GM23338 (cell line): ENCODE measurements around the gene DOCK1. TPM values are rescaled to one million over a fixed set of nuclear protein-coding genes. Genes with fewer than 3 reads are reported as not detected.
A peak's percentile ranks its signal among the peaks of the same experiment; 100 is the strongest.

ENCODE experiments used
- ATAC-seq: fragments of 200-7000 bp; cut with Tn5 transposase; 3 replicates; pipeline ENCODE4 v1.9.1; 2020
- DNase-seq: peaks from one replicate; pipeline ENCODE4 v3.0.0-alpha.2; 2015; ENCODE audit warnings: low spot score
- H2AFZ ChIP-seq: fragments of 200-600 bp; sonication (generic); 2 replicates; pipeline ENCODE4 v1.8.0; 2016; ENCODE audit warnings: antibody characterized with exemption, mild to moderate bottlenecking, moderate library complexity
- H3F3A ChIP-seq: fragments of 200-600 bp; sonication (generic); replicated peaks from 2 replicates; pipeline ENCODE4 v1.8.0; 2017; ENCODE audit warnings: antibody characterized with exemption, mixed run types, low read depth
- H3K27ac ChIP-seq: fragments of 200-600 bp; sonication (generic); 2 replicates; pipeline ENCODE4 v1.6.1; 2016; ENCODE audit warnings: low read depth
- H3K27me3 ChIP-seq: fragments of 200-600 bp; sonication (generic); 2 replicates; pipeline ENCODE4 v1.8.0; 2016; ENCODE audit warnings: mild to moderate bottlenecking, mixed run types, moderate library complexity; ENCODE audit not compliant: insufficient read depth
- H3K36me3 ChIP-seq: fragments of 200-600 bp; sonication (generic); 2 replicates; pipeline ENCODE4 v1.8.0; 2016; ENCODE audit warnings: mild to moderate bottlenecking; ENCODE audit not compliant: insufficient read depth
- H3K4me1 ChIP-seq: fragments of 200-600 bp; sonication (generic); 2 replicates; pipeline ENCODE4 v1.8.0; 2016; ENCODE audit warnings: mild to moderate bottlenecking, moderate library complexity; ENCODE audit not compliant: insufficient read depth
- H3K4me2 ChIP-seq: fragments of 200-600 bp; sonication (generic); 2 replicates; pipeline ENCODE4 v1.7.1; 2017; ENCODE audit warnings: mixed run types
- H3K4me3 ChIP-seq: fragments of 200-600 bp; sonication (generic); 2 replicates; pipeline ENCODE4 v1.6.1; 2016; ENCODE audit warnings: mixed run types
- H3K79me2 ChIP-seq: fragments of 200-600 bp; sonication (generic); replicated peaks from 2 replicates; pipeline ENCODE4 v1.8.0; 2017; ENCODE audit warnings: mild to moderate bottlenecking; ENCODE audit not compliant: insufficient read depth
- H3K9me2 ChIP-seq: fragments of 200-600 bp; sonication (generic); 2 replicates; pipeline ENCODE4 v1.8.0; 2017; ENCODE audit not compliant: insufficient read depth
- H4K20me1 ChIP-seq: fragments of 200-600 bp; sonication (generic); replicated peaks from 2 replicates; pipeline ENCODE4 v1.8.0; 2017; ENCODE audit warnings: mild to moderate bottlenecking; ENCODE audit not compliant: insufficient read depth
- H3K27ac Mint-ChIP-seq: 2 replicates; pipeline ENCODE4 v1.8.0; 2020; ENCODE audit warnings: inconsistent platforms, mild to moderate bottlenecking, moderate library complexity, mixed read lengths
- H3K27me3 Mint-ChIP-seq: 3 replicates; pipeline ENCODE4 v1.8.0; 2022; ENCODE audit warnings: low read depth, mild to moderate bottlenecking, moderate library complexity, mixed read lengths, inconsistent platforms; ENCODE audit not compliant: insufficient read depth, poor library complexity
- H3K36me3 Mint-ChIP-seq: 3 replicates; pipeline ENCODE4 v1.8.0; 2021; ENCODE audit warnings: low read depth, mild to moderate bottlenecking, inconsistent platforms, moderate library complexity, mixed read lengths
- H3K4me1 Mint-ChIP-seq: 3 replicates; pipeline ENCODE4 v1.8.0; 2020; ENCODE audit warnings: mild to moderate bottlenecking, inconsistent platforms, mixed read lengths
- H3K4me3 Mint-ChIP-seq: 3 replicates; pipeline ENCODE4 v1.8.0; 2021; ENCODE audit warnings: moderate library complexity, mild to moderate bottlenecking, inconsistent platforms, mixed read lengths
- H3K9me3 Mint-ChIP-seq: 3 replicates; pipeline ENCODE4 v1.8.0; 2020; ENCODE audit warnings: moderate library complexity, mild to moderate bottlenecking, inconsistent platforms, mixed read lengths
- EZH2 ChIP-seq: fragments of 200-600 bp; sonication (generic); IDR thresholded peaks from one replicate; pipeline ENCODE4 v1.8.0; 2017; ENCODE audit warnings: antibody characterized with exemption, mild to moderate bottlenecking, low read depth; ENCODE audit not compliant: unreplicated experiment
- EZH2phosphoT487 ChIP-seq: fragments of 200-600 bp; sonication (generic); IDR thresholded peaks from one replicate; pipeline ENCODE4 v1.8.1; 2018; ENCODE audit warnings: antibody characterized with exemption; ENCODE audit not compliant: unreplicated experiment
- NANOG ChIP-seq: IDR thresholded peaks from 2 replicates; pipeline ENCODE4 v1.6.1; 2016; ENCODE audit warnings: antibody characterized with exemption, borderline replicate concordance
- STAT1 ChIP-seq: IDR thresholded peaks from one replicate; pipeline ENCODE4 v1.6.1; 2016; ENCODE audit warnings: antibody characterized with exemption; ENCODE audit not compliant: unreplicated experiment
- ZNF114 ChIP-seq: fragments of 250-450 bp; sonication (Bioruptor Pico); IDR thresholded peaks from 2 replicates; pipeline ENCODE4 v1.5.0; 2020; ENCODE audit warnings: mild to moderate bottlenecking, moderate library complexity
- ZNF331 ChIP-seq: fragments of 250-450 bp; sonication (Bioruptor Pico); IDR thresholded peaks from 2 replicates; pipeline ENCODE4 v1.5.0; 2020; ENCODE audit warnings: low read depth, mild to moderate bottlenecking, moderate library complexity
- polyA plus RNA-seq: library from polyadenylated mRNA; unstranded; fragments of >200 nt; fragmentation: Nextera tagmentation; extraction: Ambion mirVana; gene quantifications from 2 replicates; pipeline ENCODE4 v1.2.1, GENCODE V29; 2016
- total RNA-seq: library from RNA; depleted of rRNA; stranded (reverse); fragments of >200 nt; shearing (Covaris generic); gene quantifications from 2 replicates; pipeline ENCODE4 v1.2.3, GENCODE V29; 2014
- TF ChIP-seq, protein P1 (sequence below): IDR thresholded peaks from 2 replicates; pipeline ENCODE4 v1.6.1; 2016; ENCODE audit warnings: antibody characterized with exemption
- TF ChIP-seq, protein P2 (sequence below): IDR thresholded peaks from one replicate; pipeline ENCODE4 v1.6.1; 2018; ENCODE audit warnings: antibody characterized with exemption; ENCODE audit not compliant: unreplicated experiment

DOCK1 gene
- total and polyA plus RNA-seq, 2 experiments from 2014 or later = 13.2 to 55.3 TPM

DNA sequence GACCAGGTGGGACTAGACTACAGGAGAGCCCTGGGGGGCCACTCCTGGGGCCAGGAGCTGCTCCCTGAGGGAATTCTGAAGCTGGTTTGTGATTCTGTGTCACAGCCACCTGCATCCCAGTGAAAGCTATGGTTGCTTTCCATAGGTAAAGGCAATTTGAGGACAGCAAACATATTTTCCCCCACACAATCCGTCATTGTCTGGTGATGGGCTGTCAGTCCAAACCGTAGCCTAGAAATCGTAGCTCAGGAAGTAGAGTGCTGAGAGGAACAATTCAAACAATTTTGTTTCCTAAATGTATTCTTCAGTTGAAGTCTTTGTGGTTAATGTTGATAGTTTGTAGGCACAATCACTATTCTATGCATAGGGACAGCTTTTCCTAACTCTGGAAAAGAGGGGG is 397.1 kb downstream of the DOCK1 start:
- Mint-ChIP-seq H3K9me3 (no peaks in the 10 kb centered on the region), H3K4me1 (peaks cover 19% of the 10 kb centered on the region), H3K27me3 (peaks cover 5% of the 10 kb centered on the region), H3K4me3 (no peak overlapping the region), H3K27ac (no peak overlapping the region), H3K36me3 (no peaks in the 10 kb centered on the region)
- H3K9me2 ChIP-seq = no peaks in the 10 kb centered on the region
- no peaks in the 10 kb centered on the region for H3F3A ChIP-seq
- H3K36me3 ChIP-seq = no peaks in the 10 kb centered on the region
- no peaks in the 10 kb centered on the region for H3K79me2 ChIP-seq
- DNase-seq (no peak), ATAC-seq (no peak)
- H2AFZ ChIP-seq = no peak overlapping the region
- H3K27ac ChIP-seq = no peak overlapping the region
- TF ChIP-seq, protein P1, sequence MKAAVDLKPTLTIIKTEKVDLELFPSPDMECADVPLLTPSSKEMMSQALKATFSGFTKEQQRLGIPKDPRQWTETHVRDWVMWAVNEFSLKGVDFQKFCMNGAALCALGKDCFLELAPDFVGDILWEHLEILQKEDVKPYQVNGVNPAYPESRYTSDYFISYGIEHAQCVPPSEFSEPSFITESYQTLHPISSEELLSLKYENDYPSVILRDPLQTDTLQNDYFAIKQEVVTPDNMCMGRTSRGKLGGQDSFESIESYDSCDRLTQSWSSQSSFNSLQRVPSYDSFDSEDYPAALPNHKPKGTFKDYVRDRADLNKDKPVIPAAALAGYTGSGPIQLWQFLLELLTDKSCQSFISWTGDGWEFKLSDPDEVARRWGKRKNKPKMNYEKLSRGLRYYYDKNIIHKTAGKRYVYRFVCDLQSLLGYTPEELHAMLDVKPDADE = no peak
- TF ChIP-seq NANOG (no peak), STAT1 (no peak), ZNF114 (CRISPR knock-in tag) (no peak), ZNF331 (CRISPR knock-in tag) (no peak), EZH2phosphoT487 (no peak)
- TF ChIP-seq, protein P2, sequence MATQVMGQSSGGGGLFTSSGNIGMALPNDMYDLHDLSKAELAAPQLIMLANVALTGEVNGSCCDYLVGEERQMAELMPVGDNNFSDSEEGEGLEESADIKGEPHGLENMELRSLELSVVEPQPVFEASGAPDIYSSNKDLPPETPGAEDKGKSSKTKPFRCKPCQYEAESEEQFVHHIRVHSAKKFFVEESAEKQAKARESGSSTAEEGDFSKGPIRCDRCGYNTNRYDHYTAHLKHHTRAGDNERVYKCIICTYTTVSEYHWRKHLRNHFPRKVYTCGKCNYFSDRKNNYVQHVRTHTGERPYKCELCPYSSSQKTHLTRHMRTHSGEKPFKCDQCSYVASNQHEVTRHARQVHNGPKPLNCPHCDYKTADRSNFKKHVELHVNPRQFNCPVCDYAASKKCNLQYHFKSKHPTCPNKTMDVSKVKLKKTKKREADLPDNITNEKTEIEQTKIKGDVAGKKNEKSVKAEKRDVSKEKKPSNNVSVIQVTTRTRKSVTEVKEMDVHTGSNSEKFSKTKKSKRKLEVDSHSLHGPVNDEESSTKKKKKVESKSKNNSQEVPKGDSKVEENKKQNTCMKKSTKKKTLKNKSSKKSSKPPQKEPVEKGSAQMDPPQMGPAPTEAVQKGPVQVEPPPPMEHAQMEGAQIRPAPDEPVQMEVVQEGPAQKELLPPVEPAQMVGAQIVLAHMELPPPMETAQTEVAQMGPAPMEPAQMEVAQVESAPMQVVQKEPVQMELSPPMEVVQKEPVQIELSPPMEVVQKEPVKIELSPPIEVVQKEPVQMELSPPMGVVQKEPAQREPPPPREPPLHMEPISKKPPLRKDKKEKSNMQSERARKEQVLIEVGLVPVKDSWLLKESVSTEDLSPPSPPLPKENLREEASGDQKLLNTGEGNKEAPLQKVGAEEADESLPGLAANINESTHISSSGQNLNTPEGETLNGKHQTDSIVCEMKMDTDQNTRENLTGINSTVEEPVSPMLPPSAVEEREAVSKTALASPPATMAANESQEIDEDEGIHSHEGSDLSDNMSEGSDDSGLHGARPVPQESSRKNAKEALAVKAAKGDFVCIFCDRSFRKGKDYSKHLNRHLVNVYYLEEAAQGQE = no peak
- H3K4me3 ChIP-seq = no peak overlapping the region
- no peak overlapping the region for H3K4me2 ChIP-seq
- H3K27me3 ChIP-seq = no peaks in the 10 kb centered on the region
- H4K20me1 ChIP-seq = no peaks in the 10 kb centered on the region
- H3K4me1 ChIP-seq = no peaks in the 10 kb centered on the region

DNA sequence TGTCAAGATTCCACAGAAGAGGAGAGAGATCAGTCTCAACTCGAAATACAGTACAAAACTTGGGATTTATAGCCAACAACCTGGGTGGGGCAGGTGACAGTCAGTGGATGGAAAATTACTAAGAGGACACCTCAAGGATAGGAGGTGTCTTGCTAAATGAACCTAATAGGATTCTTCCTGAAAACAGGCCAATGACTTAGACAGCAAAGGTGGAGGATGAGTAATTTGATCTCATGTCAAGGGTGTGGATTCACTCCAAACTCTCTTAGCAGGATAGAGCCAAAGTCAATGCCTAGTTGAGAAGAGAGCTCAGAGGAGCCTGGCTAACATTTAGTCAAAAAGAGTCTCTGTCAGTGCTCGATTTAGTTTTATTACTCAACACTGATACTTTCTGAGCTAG is 397.9 kb downstream of the DOCK1 start:
- Histone ChIP-seq H3K36me3 (no peaks in the 10 kb centered on the region), H3K4me2 (no peak overlapping the region)
- ATAC-seq = peak; percentile 30
- TF ChIP-seq, protein P2 = no peak
- TF ChIP-seq, protein P1 = no peak
- no peak for TF ChIP-seq EZH2

More for the DNA sequence above, 397.9 kb downstream of the DOCK1 start:
- no peak overlapping the region for H3K4me3 ChIP-seq
- no peak overlapping the region for H3K4me3 Mint-ChIP-seq
- H3K9me2 ChIP-seq = no peaks in the 10 kb centered on the region
- H3K27ac ChIP-seq = no peak overlapping the region
- H3K79me2 ChIP-seq = no peaks in the 10 kb centered on the region
- H3K4me1 Mint-ChIP-seq = peaks cover 19% of the 10 kb centered on the region
- H3K27me3 ChIP-seq = no peaks in the 10 kb centered on the region
- no peaks in the 10 kb centered on the region for H3K36me3 Mint-ChIP-seq
- H3K27ac Mint-ChIP-seq = no peak overlapping the region
- no peaks in the 10 kb centered on the region for H3F3A ChIP-seq
- no peaks in the 10 kb centered on the region for H3K4me1 ChIP-seq
- peaks cover 5% of the 10 kb centered on the region for H3K27me3 Mint-ChIP-seq
- DNase-seq = peak; percentile 27
- H3K9me3 Mint-ChIP-seq = no peaks in the 10 kb centered on the region; the same call in 2 of the 3 replicates
- no peak overlapping the region for H2AFZ ChIP-seq
- no peaks in the 10 kb centered on the region for H4K20me1 ChIP-seq
